HEK293 (cell line): ENCODE results near the gene PTPRN2.

Source experiments
- CTCF ChIA-PET: fragments of 350-600 bp; formaldehyde crosslinking; extraction: SDS; loops from one replicate; lab custom pipeline; 2021; ENCODE audit warnings: antibody characterized with exemption; lab: Yijun Ruan, JAX
- POLR2A ChIA-PET: fragments of 300-600 bp; formaldehyde crosslinking; extraction: SDS; loops from one replicate; lab custom pipeline; 2020; ENCODE audit warnings: antibody characterized with exemption, inconsistent platforms; lab: Yijun Ruan, JAX
- H3K27ac ChIP-seq: fragments of 200-500 bp; sonication (Bioruptor generic); 2 replicates; pipeline ENCODE4 v1.5.1; 2014; ENCODE audit warnings: low read depth, low read length, control low read depth, inconsistent platforms; ENCODE audit errors: extremely low read depth
- H3K36me3 ChIP-seq, 2 experiments: fragments of 200-500 bp in 1 of 2; sonication (Bioruptor generic) in 1 of 2; 1 replicate in 1 of 2; 2 replicates in 1 of 2; pipeline ENCODE4 v1.5.1; 2014 to 2017; ENCODE audit warnings: inconsistent platforms in 2 of 2, low read length in 2 of 2; ENCODE audit not compliant: control insufficient read depth in 2 of 2, insufficient read depth in 1 of 2
- H3K4me1 ChIP-seq: fragments of 200-500 bp; sonication (Bioruptor generic); 2 replicates; pipeline ENCODE4 v1.5.1; 2014; ENCODE audit warnings: mild to moderate bottlenecking, low read length, inconsistent platforms; ENCODE audit not compliant: control insufficient read depth, insufficient read depth
- H3K4me3 ChIP-seq: 2 replicates; pipeline ENCODE4 v1.5.1; 2011; ENCODE audit warnings: low read depth, mild to moderate bottlenecking, control low read depth, low read length, moderate library complexity
- H3K9me3 ChIP-seq: fragments of 200-500 bp; sonication (Bioruptor generic); 2 replicates; pipeline ENCODE4 v1.5.1; 2014; ENCODE audit warnings: low read depth, low read length, inconsistent platforms; ENCODE audit not compliant: control insufficient read depth, insufficient read depth
- EGR2 ChIP-seq: fragments of 450-650 bp; formaldehyde crosslinking; IDR thresholded peaks from 2 replicates; pipeline ENCODE4 v1.5.1; 2016; ENCODE audit warnings: low read depth, missing biosample characterization, missing genetic modification characterization
- HOXC10 ChIP-seq: sonication (generic); formaldehyde crosslinking; IDR thresholded peaks from 2 replicates; pipeline ENCODE4 v1.8.1; 2023; ENCODE audit warnings: mild to moderate bottlenecking, missing genetic modification reagents
- KLF7 ChIP-seq: fragments of 450-650 bp; formaldehyde crosslinking; IDR thresholded peaks from 2 replicates; pipeline ENCODE4 v1.5.1; 2016; ENCODE audit warnings: missing biosample characterization, missing genetic modification characterization, borderline replicate concordance
- SP2 ChIP-seq: fragments of 450-650 bp; formaldehyde crosslinking; IDR thresholded peaks from 2 replicates; pipeline ENCODE4 v1.5.1; 2016; ENCODE audit warnings: missing biosample characterization, missing genetic modification characterization
- SP3 ChIP-seq: fragments of 450-650 bp; formaldehyde crosslinking; IDR thresholded peaks from 2 replicates; pipeline ENCODE4 v1.5.1; 2016; ENCODE audit warnings: missing biosample characterization, missing genetic modification characterization
- TCF7L2 ChIP-seq: IDR thresholded peaks from 2 replicates; pipeline ENCODE4 v1.6.1; 2011; ENCODE audit warnings: low read depth, mild to moderate bottlenecking, inconsistent platforms, low read length, moderate library complexity, borderline replicate concordance
- ZBTB1 ChIP-seq: fragments of 450-650 bp; formaldehyde crosslinking; IDR thresholded peaks from 2 replicates; pipeline ENCODE4 v1.5.1; 2016; ENCODE audit warnings: missing biosample characterization, missing genetic modification characterization
- ZNF146 ChIP-seq: fragments of 450-650 bp; formaldehyde crosslinking; IDR thresholded peaks from 2 replicates; pipeline ENCODE4 v1.5.1; 2016; ENCODE audit warnings: missing biosample characterization, missing genetic modification characterization
- ZNF184 ChIP-seq: fragments of 450-650 bp; IDR thresholded peaks from 2 replicates; pipeline ENCODE4 v1.5.1; 2018; ENCODE audit warnings: missing biosample characterization, mild to moderate bottlenecking, missing genetic modification characterization
- ZNF266 ChIP-seq: fragments of 450-650 bp; formaldehyde crosslinking; IDR thresholded peaks from 2 replicates; pipeline ENCODE4 v1.5.1; 2016; ENCODE audit warnings: missing biosample characterization, missing genetic modification characterization, low read depth
- ZNF571 ChIP-seq: fragments of 450-650 bp; formaldehyde crosslinking; IDR thresholded peaks from 2 replicates; pipeline ENCODE4 v1.5.0; 2017; ENCODE audit warnings: missing biosample characterization, missing genetic modification characterization
- ZNF621 ChIP-seq: fragments of 450-650 bp; formaldehyde crosslinking; IDR thresholded peaks from 2 replicates; pipeline ENCODE4 v1.5.1; 2017; ENCODE audit warnings: missing biosample characterization, missing genetic modification characterization
- ZSCAN23 ChIP-seq: fragments of 450-650 bp; formaldehyde crosslinking; IDR thresholded peaks from 2 replicates; pipeline ENCODE4 v1.5.1; 2016; ENCODE audit warnings: missing biosample characterization, missing genetic modification characterization
- TF ChIP-seq, protein P1 (sequence below): fragments of 450-650 bp; formaldehyde crosslinking; conservative IDR thresholded peaks from 2 replicates; pipeline ENCODE4 v1.5.1; 2016; ENCODE audit warnings: low read depth, missing biosample characterization, missing genetic modification characterization
- TF ChIP-seq, protein P2 (sequence below): fragments of 450-650 bp; formaldehyde crosslinking; IDR thresholded peaks from 2 replicates; pipeline ENCODE4 v1.5.1; 2016; ENCODE audit warnings: missing biosample characterization, missing genetic modification characterization, borderline replicate concordance
- TF ChIP-seq, protein P3 (sequence below): fragments of 450-650 bp; formaldehyde crosslinking; conservative IDR thresholded peaks from 2 replicates; pipeline ENCODE4 v1.5.1; 2016; ENCODE audit warnings: low read depth, missing biosample characterization, missing genetic modification characterization
- TF ChIP-seq, protein P4 (sequence below): fragments of 450-650 bp; formaldehyde crosslinking; IDR thresholded peaks from 2 replicates; pipeline ENCODE4 v1.5.1; 2017; ENCODE audit warnings: missing biosample characterization, missing genetic modification characterization
- TF ChIP-seq, protein P5 (sequence below): fragments of 450-650 bp; formaldehyde crosslinking; IDR thresholded peaks from 2 replicates; pipeline ENCODE4 v1.5.1; 2016; ENCODE audit warnings: missing biosample characterization, missing genetic modification characterization
- TF ChIP-seq, protein P6 (sequence below): fragments of 450-650 bp; formaldehyde crosslinking; IDR thresholded peaks from 2 replicates; pipeline ENCODE4 v1.5.1; 2016; ENCODE audit warnings: missing biosample characterization, missing genetic modification characterization

The PTPRN2 gene

DNA sequence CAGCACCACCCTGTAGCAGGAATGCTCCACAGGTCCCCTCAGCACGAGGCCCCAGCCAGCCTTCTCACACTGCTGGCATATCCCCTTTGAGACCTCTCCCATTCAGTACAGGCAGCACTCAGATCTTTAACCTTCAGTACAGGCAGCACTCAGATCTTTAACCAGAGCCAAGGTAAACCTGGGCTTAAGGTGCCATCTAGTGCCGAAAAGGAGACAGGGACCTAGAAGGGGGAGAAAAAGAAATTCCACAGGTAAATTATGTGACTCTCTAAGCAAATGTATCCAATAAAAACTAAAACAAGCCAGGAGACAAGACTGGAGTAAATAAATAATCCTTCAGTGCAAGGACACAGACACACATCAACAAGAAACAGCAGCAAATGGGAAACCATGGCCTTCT, 358.6 kb downstream of the PTPRN2 start (continued):
- TF ChIP-seq, protein P1, sequence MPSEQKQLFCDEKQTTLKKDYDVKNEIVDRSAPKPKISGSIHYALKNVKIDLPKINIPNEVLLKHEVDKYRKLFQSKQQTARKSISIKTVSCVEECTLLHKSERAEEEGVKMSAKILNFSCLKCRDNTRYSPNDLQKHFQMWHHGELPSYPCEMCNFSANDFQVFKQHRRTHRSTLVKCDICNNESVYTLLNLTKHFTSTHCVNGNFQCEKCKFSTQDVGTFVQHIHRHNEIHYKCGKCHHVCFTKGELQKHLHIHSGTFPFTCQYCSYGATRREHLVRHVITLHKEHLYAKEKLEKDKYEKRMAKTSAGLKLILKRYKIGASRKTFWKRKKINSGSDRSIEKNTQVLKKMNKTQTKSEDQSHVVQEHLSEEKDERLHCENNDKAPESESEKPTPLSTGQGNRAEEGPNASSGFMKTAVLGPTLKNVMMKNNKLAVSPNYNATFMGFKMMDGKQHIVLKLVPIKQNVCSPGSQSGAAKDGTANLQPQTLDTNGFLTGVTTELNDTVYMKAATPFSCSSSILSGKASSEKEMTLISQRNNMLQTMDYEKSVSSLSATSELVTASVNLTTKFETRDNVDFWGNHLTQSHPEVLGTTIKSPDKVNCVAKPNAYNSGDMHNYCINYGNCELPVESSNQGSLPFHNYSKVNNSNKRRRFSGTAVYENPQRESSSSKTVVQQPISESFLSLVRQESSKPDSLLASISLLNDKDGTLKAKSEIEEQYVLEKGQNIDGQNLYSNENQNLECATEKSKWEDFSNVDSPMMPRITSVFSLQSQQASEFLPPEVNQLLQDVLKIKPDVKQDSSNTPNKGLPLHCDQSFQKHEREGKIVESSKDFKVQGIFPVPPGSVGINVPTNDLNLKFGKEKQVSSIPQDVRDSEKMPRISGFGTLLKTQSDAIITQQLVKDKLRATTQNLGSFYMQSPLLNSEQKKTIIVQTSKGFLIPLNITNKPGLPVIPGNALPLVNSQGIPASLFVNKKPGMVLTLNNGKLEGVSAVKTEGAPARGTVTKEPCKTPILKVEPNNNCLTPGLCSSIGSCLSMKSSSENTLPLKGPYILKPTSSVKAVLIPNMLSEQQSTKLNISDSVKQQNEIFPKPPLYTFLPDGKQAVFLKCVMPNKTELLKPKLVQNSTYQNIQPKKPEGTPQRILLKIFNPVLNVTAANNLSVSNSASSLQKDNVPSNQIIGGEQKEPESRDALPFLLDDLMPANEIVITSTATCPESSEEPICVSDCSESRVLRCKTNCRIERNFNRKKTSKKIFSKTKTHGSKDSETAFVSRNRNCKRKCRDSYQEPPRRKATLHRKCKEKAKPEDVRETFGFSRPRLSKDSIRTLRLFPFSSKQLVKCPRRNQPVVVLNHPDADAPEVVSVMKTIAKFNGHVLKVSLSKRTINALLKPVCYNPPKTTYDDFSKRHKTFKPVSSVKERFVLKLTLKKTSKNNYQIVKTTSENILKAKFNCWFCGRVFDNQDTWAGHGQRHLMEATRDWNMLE (tag by site-specific recombination), result no peak
- TF ChIP-seq, protein P2, sequence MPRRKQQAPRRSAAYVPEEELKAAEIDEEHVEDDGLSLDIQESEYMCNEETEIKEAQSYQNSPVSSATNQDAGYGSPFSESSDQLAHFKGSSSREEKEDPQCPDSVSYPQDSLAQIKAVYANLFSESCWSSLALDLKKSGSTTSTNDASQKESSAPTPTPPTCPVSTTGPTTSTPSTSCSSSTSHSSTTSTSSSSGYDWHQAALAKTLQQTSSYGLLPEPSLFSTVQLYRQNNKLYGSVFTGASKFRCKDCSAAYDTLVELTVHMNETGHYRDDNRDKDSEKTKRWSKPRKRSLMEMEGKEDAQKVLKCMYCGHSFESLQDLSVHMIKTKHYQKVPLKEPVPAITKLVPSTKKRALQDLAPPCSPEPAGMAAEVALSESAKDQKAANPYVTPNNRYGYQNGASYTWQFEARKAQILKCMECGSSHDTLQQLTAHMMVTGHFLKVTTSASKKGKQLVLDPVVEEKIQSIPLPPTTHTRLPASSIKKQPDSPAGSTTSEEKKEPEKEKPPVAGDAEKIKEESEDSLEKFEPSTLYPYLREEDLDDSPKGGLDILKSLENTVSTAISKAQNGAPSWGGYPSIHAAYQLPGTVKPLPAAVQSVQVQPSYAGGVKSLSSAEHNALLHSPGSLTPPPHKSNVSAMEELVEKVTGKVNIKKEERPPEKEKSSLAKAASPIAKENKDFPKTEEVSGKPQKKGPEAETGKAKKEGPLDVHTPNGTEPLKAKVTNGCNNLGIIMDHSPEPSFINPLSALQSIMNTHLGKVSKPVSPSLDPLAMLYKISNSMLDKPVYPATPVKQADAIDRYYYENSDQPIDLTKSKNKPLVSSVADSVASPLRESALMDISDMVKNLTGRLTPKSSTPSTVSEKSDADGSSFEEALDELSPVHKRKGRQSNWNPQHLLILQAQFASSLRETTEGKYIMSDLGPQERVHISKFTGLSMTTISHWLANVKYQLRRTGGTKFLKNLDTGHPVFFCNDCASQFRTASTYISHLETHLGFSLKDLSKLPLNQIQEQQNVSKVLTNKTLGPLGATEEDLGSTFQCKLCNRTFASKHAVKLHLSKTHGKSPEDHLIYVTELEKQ (tag by site-specific recombination), result no peak
- TF ChIP-seq, protein P3, sequence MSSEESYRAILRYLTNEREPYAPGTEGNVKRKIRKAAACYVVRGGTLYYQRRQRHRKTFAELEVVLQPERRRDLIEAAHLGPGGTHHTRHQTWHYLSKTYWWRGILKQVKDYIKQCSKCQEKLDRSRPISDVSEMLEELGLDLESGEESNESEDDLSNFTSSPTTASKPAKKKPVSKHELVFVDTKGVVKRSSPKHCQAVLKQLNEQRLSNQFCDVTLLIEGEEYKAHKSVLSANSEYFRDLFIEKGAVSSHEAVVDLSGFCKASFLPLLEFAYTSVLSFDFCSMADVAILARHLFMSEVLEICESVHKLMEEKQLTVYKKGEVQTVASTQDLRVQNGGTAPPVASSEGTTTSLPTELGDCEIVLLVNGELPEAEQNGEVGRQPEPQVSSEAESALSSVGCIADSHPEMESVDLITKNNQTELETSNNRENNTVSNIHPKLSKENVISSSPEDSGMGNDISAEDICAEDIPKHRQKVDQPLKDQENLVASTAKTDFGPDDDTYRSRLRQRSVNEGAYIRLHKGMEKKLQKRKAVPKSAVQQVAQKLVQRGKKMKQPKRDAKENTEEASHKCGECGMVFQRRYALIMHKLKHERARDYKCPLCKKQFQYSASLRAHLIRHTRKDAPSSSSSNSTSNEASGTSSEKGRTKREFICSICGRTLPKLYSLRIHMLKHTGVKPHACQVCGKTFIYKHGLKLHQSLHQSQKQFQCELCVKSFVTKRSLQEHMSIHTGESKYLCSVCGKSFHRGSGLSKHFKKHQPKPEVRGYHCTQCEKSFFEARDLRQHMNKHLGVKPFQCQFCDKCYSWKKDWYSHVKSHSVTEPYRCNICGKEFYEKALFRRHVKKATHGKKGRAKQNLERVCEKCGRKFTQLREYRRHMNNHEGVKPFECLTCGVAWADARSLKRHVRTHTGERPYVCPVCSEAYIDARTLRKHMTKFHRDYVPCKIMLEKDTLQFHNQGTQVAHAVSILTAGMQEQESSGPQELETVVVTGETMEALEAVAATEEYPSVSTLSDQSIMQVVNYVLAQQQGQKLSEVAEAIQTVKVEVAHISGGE, result no peak
- TF ChIP-seq, protein P4, sequence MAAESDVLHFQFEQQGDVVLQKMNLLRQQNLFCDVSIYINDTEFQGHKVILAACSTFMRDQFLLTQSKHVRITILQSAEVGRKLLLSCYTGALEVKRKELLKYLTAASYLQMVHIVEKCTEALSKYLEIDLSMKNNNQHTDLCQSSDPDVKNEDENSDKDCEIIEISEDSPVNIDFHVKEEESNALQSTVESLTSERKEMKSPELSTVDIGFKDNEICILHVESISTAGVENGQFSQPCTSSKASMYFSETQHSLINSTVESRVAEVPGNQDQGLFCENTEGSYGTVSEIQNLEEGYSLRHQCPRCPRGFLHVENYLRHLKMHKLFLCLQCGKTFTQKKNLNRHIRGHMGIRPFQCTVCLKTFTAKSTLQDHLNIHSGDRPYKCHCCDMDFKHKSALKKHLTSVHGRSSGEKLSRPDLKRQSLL, result no peak
- TF ChIP-seq, protein P5, sequence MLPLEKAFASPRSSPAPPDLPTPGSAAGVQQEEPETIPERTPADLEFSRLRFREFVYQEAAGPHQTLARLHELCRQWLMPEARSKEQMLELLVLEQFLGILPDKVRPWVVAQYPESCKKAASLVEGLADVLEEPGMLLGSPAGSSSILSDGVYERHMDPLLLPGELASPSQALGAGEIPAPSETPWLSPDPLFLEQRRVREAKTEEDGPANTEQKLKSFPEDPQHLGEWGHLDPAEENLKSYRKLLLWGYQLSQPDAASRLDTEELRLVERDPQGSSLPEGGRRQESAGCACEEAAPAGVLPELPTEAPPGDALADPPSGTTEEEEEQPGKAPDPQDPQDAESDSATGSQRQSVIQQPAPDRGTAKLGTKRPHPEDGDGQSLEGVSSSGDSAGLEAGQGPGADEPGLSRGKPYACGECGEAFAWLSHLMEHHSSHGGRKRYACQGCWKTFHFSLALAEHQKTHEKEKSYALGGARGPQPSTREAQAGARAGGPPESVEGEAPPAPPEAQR (tag by site-specific recombination), result no peak
- TF ChIP-seq ZNF184 (tag by site-specific recombination), result no peak

DNA sequence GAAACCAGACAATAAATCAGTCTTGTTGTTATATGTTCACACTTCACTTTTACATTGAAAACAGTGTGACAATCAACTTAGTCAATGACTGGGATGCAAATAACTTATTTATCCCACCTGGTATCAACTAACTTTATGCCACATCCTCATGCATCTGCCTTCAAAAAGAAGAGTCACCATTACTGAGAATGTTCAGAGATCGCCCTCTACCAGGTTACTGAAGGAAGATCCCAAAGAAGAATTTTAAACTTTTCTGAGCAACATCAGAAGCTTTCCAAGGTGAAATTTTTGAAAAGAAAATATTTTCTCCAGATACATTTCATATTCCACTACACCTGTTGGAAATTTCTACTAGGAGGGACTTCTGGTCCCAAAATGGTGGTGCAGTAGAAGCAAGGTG, 359.5 kb downstream of the PTPRN2 start:
- CTCF ChIA-PET, result no interaction called here
- no peak for TF ChIP-seq TCF7L2
- no peak for TF ChIP-seq EGR2 (tag by site-specific recombination)
- no peak for TF ChIP-seq HOXC10 (CRISPR knock-in tag)
- no peak for TF ChIP-seq ZSCAN23 (tag by site-specific recombination)
- no peak for TF ChIP-seq KLF7 (tag by site-specific recombination)
- TF ChIP-seq, protein P6, sequence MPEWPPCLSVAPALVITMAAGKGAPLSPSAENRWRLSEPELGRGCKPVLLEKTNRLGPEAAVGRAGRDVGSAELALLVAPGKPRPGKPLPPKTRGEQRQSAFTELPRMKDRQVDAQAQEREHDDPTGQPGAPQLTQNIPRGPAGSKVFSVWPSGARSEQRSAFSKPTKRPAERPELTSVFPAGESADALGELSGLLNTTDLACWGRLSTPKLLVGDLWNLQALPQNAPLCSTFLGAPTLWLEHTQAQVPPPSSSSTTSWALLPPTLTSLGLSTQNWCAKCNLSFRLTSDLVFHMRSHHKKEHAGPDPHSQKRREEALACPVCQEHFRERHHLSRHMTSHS (tag by site-specific recombination), result no peak
- no peak for TF ChIP-seq SP2 (tag by site-specific recombination)
- no peak for TF ChIP-seq ZNF266
- no peak for TF ChIP-seq ZNF571 (tag by site-specific recombination)
- no peak for TF ChIP-seq ZNF146
- TF ChIP-seq ZNF621 (tag by site-specific recombination), result no peak
- TF ChIP-seq ZBTB1 (tag by site-specific recombination), result no peak
- no peak for TF ChIP-seq SP3 (tag by site-specific recombination)
- Histone ChIP-seq H3K4me1 (no peaks in the 10 kb centered on the region), H3K9me3 (no peaks in the 10 kb centered on the region), H3K27ac (no peak overlapping the region), H3K36me3 (no peaks in the 10 kb centered on the region), H3K4me3 (no peak overlapping the region)
- POLR2A ChIA-PET, result no interaction called here
